Subcutaneous abdominal adipose tissue (tissue), 5 donors: ENCODE measurements around the gene CEP68.

ENCODE experiments used
- H3K27ac ChIP-seq: one replicate; pipeline ENCODE4 v1.7.0; 2013; ENCODE audit warnings: low read depth, mild to moderate bottlenecking, inconsistent platforms, low read length, moderate library complexity
- H3K27me3 ChIP-seq, 5 donors: one replicate each; pipeline ENCODE4 v1.7.0; 2013; ENCODE audit warnings: low read length in 5 of 5, inconsistent platforms in 1 of 5; ENCODE audit not compliant: control insufficient read depth in 5 of 5, insufficient read depth in 4 of 5
- H3K36me3 ChIP-seq, 5 donors: one replicate each; pipeline ENCODE4 v1.7.0; 2013; ENCODE audit warnings: low read length in 5 of 5; ENCODE audit not compliant: control insufficient read depth in 5 of 5, insufficient read depth in 5 of 5
- H3K4me1 ChIP-seq, 5 donors: one replicate each; pipeline ENCODE4 v1.7.0; 2013; ENCODE audit warnings: low read length in 5 of 5, mild to moderate bottlenecking in 3 of 5, moderate library complexity in 1 of 5; ENCODE audit not compliant: control insufficient read depth in 5 of 5, insufficient read depth in 5 of 5
- H3K4me3 ChIP-seq, 5 donors: one replicate each; pipeline ENCODE4 v1.7.0; 2013; ENCODE audit warnings: low read length in 5 of 5, low read depth in 1 of 5
- H3K9ac ChIP-seq, 5 donors: one replicate each; pipeline ENCODE4 v1.7.0; 2013; ENCODE audit warnings: low read length in 5 of 5, mild to moderate bottlenecking in 4 of 5, moderate library complexity in 3 of 5
- H3K9me3 ChIP-seq, 5 donors: one replicate each; pipeline ENCODE4 v1.7.0; 2013; ENCODE audit warnings: low read length in 5 of 5; ENCODE audit not compliant: control insufficient read depth in 5 of 5
- donor health status: healthy.
- donor health status: healthy.
- donor health status: healthy.
- donor health status: healthy.
- donor health status: healthy.

The CEP68 gene

DNA sequence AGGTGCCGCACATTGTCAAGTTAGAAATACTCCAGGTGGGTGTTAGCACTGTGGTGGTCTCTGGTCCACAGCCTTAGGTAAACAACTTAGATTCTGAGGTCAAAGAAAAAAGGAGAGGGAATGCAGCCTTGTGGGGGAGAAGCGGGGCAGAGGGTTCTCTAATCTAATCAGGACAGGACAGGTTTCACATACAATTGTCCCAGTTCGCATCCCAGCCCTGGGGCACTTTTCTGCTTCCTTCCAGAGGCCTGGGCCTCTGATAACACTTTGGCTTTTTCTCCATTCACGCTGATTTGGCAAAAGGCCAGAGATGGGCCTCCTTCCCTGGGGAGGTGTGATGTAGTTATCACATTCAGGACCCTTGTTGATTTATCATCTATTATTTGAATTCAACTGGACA lies 34.5 kb upstream of the CEP68 start:
- Histone ChIP-seq H3K4me3 (no peak overlapping the region), H3K36me3 (peaks cover 2 to 27% (median 26%) of the 10 kb centered on the region in 5 donors), H3K27me3 (no peaks in the 10 kb centered on the region), H3K9me3 (no peaks in the 10 kb centered on the region), H3K4me1 (peaks cover 0 to 12% (median 7%) of the 10 kb centered on the region in 5 donors), H3K27ac (no peak overlapping the region), H3K9ac (no peak overlapping the region)

DNA sequence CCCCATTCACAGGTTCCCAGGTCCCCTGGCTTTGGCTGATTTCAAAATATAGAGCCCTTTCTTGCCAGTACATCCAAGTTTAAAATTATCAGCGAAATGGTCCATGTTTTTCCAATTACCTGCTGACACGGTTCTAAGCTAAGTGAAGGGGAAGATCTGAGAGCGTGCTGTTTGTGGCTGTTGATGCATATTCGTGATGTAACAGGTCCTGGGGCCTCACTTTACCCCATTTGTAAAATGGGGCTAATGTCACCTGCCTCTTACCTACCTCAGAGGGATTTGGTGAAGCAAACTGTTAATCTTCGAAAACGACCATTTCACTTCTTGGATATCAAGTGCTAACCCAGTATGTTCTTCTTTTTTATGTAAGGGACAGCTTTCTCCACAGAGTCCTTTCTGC lies 34.0 kb upstream of the CEP68 start:
- Histone ChIP-seq H3K36me3 (peaks cover 2 to 27% (median 26%) of the 10 kb centered on the region in 5 donors), H3K9me3 (no peaks in the 10 kb centered on the region), H3K9ac (no peak overlapping the region), H3K27me3 (no peaks in the 10 kb centered on the region), H3K27ac (no peak overlapping the region), H3K4me3 (no peak overlapping the region), H3K4me1 (peaks cover 0 to 8% (median 6%) of the 10 kb centered on the region in 5 donors)

GRCh38 chr2:65023742-65024141 lies 32.5 kb upstream of the CEP68 start:
- no peaks in the 10 kb centered on the region for H3K9me3 ChIP-seq
- H3K4me3 ChIP-seq: no peak overlapping the region
- H3K27ac ChIP-seq: no peak overlapping the region
- H3K27me3 ChIP-seq: no peaks in the 10 kb centered on the region
- no peak overlapping the region for H3K9ac ChIP-seq
- peaks cover 0 to 21% (median 17%) of the 10 kb centered on the region in 5 donors for H3K36me3 ChIP-seq
- H3K4me1 ChIP-seq: peaks cover 0 to 11% (median 3%) of the 10 kb centered on the region in 5 donors

DNA sequence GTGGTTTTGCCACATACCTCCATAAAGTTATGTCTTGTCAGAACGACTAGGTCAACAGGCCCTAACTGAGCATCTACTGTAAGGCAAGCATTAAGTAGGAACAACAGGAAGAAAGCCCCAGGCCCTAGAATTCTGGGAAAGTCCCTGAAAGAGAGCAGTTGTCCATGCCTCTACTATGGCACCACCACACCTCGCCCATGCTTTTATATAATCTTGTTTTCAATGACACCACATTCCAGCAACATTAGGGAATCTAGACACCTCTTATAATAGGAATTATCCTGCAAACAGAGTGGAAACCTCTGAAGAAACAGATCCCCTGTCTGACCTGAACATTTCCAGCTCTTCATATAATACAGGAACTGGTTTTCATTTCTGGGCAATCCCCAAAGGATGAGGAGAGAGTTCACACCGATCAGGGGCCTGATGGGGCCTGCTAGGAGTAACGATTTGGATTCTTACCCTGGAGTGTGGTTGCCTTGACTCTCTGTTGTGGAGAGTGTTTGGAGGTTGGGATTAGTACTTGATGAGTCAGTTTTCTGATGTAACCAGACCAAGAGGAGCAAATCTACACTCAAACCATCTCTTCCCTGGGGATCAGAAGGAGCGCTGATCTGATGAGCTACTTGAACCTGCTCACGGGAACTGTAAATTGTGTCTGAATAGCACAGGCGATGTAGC lies 31.9 kb upstream of the CEP68 start:
- Histone ChIP-seq H3K4me3 (no peak overlapping the region), H3K27ac (no peak overlapping the region), H3K27me3 (no peaks in the 10 kb centered on the region), H3K9me3 (no peaks in the 10 kb centered on the region), H3K4me1 (peaks cover 0 to 11% (median 0%) of the 10 kb centered on the region in 5 donors), H3K9ac (no peak overlapping the region), H3K36me3 (peaks cover 0 to 18% (median 15%) of the 10 kb centered on the region in 5 donors)

DNA sequence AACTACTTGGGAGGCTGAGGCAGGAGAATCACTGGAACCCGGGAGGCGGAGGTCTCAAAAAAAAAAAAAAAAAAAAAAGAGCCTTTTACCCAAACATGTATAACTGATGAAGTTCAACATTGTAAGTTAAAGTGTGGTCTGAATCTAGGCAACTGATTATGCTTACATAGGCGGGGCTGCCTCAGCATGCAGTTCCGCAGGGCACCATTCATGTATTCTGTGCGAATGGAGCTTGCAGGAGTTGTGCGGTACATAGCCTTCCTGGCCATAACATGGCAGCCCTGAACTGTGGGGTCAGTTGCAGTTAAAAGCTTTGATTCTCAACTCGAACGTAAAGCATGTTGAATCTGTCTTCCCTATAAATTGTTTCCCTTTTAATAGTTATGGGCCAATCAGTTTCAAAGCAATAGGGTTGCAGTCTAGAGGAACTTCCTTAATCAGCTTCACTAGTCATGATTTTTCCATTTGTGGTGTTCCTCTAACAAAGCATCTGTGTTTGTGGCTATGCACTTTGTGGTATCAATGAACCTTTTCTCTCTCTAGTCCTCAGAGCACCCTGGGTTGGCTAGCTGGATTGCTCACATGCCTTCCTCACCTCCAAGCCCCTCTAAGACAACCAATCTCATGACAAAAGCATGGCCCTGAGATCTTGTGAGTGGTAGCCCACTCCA lies 30.6 kb upstream of the CEP68 start:
- Histone ChIP-seq H3K36me3 (peaks cover 0 to 16% (median 13%) of the 10 kb centered on the region in 5 donors), H3K9ac (no peak overlapping the region), H3K27ac (no peak overlapping the region), H3K9me3 (no peaks in the 10 kb centered on the region), H3K27me3 (no peaks in the 10 kb centered on the region), H3K4me1 (peaks cover 0 to 11% (median 0%) of the 10 kb centered on the region in 5 donors), H3K4me3 (no peak overlapping the region)

GRCh38 chr2:65026154-65026553 lies 30.1 kb upstream of the CEP68 start:
- Histone ChIP-seq H3K9ac (no peak overlapping the region), H3K4me1 (peaks cover 0 to 11% (median 0%) of the 10 kb centered on the region in 5 donors), H3K9me3 (no peaks in the 10 kb centered on the region), H3K36me3 (peaks cover 0 to 12% (median 9%) of the 10 kb centered on the region in 5 donors), H3K4me3 (no peak overlapping the region), H3K27ac (no peak overlapping the region), H3K27me3 (no peaks in the 10 kb centered on the region)

- no peaks in the 10 kb centered on the region for H3K27me3 ChIP-seq
- H3K9ac ChIP-seq: no peak overlapping the region
- peaks cover 0 to 8% (median 2%) of the 10 kb centered on the region in 5 donors for H3K36me3 ChIP-seq
- H3K4me1 ChIP-seq: peaks cover 0 to 11% (median 0%) of the 10 kb centered on the region in 5 donors
- no peak overlapping the region for H3K27ac ChIP-seq
- no peak overlapping the region for H3K4me3 ChIP-seq
- H3K9me3 ChIP-seq: no peaks in the 10 kb centered on the region
Observed at GRCh38 chr2:65026704-65027464, 29.3 kb upstream of the CEP68 start.

- Histone ChIP-seq H3K27me3 (no peaks in the 10 kb centered on the region), H3K9ac (no peak overlapping the region), H3K4me1 (peaks cover 0 to 16% (median 1%) of the 10 kb centered on the region in 5 donors), H3K36me3 (peaks cover 0 to 8% (median 2%) of the 10 kb centered on the region in 5 donors), H3K4me3 (no peak overlapping the region), H3K27ac (peak overlapping the region; percentile 39), H3K9me3 (no peaks in the 10 kb centered on the region)
Observed at GRCh38 chr2:65027616-65028244, 28.5 kb upstream of the CEP68 start.

DNA sequence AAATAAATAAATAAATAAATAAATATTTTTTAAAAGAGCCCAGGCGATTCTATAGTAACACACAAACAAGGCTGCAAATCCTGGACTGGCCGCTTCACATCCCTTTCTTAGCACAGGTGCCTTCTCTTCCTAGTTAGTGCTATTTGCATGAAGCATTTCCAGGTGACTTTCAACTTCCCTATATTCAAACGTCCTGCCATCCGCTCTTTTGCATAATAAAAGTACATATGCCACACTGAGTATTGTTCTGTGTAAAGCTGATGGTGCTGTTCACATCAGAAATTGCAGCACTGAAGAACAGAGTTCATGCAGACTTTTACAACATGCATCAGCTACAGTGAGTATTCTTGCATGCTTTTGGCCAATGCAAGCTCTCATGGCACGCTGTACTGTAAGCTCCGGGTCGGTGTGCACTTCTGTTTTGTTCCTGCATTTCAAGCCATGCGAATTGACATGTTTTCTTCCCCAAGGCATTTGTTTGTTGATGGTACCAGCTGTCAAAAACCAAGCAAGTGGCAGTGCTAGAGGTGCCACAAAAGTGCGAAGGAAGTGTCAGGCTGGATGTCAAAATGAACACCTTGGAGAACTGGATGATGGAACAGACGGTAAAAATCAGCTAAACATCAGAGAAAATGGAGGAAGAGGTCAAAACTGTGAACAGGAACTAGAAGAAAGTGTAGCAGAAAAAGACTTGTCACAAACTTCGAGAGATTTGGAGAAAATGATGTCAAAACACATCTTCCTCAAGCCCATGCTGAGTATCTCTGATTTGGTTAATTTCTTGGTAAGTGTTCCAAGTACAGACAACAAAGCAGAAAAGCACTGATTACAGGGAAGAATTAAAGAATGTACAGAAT lies 25.5 kb upstream of the CEP68 start:
- H3K36me3 ChIP-seq: peaks cover 0 to 3% (median 0%) of the 10 kb centered on the region in 5 donors
- H3K27me3 ChIP-seq: no peaks in the 10 kb centered on the region
- no peak overlapping the region for H3K4me3 ChIP-seq
- peaks cover 0 to 21% (median 1%) of the 10 kb centered on the region in 5 donors for H3K4me1 ChIP-seq
- H3K9me3 ChIP-seq: no peaks in the 10 kb centered on the region
- no peak overlapping the region for H3K9ac ChIP-seq
- H3K27ac ChIP-seq: no peak overlapping the region
